HepG2 (cell line): ENCODE results near the gene SOX9. TPM values are rescaled to one million over a fixed set of nuclear protein-coding genes. Genes with fewer than 3 reads are reported as not detected.

ENCODE experiments used
- BCL6 ChIP-seq: IDR thresholded peaks from 2 replicates; pipeline ENCODE4 v1.6.1; 2016; ENCODE audit warnings: missing genetic modification reagents, missing compliant biosample characterization
- BHLHE40 ChIP-seq: IDR thresholded peaks from 2 replicates; pipeline ENCODE4 v1.6.1; 2011; ENCODE audit warnings: low read length, improper control_type of control experiment
- FOSL1 ChIP-seq: sonication (generic); formaldehyde crosslinking; IDR thresholded peaks from 2 replicates; pipeline ENCODE4 v1.9.0; 2021; ENCODE audit warnings: missing genetic modification reagents, borderline replicate concordance
- ISX ChIP-seq: sonication (generic); formaldehyde crosslinking; conservative IDR thresholded peaks from 2 replicates; pipeline ENCODE4 v1.5.0; 2020; ENCODE audit warnings: missing genetic modification reagents
- MAFG ChIP-seq: sonication (generic); formaldehyde crosslinking; IDR thresholded peaks from 2 replicates; pipeline ENCODE4 v1.5.1; 2020; ENCODE audit warnings: mild to moderate bottlenecking, missing genetic modification reagents
- MIER3 ChIP-seq: IDR thresholded peaks from 2 replicates; pipeline ENCODE4 v1.6.1; 2016; ENCODE audit warnings: missing compliant biosample characterization, borderline replicate concordance
- NCOA1 ChIP-seq: sonication (generic); formaldehyde crosslinking; IDR thresholded peaks from 2 replicates; pipeline ENCODE4 v1.9.0; 2021; ENCODE audit warnings: missing genetic modification reagents
- SALL1 ChIP-seq: sonication (generic); formaldehyde crosslinking; IDR thresholded peaks from 2 replicates; pipeline ENCODE4 v1.8.0; 2022; ENCODE audit warnings: mild to moderate bottlenecking, missing genetic modification reagents
- ZBTB38 ChIP-seq: sonication (generic); formaldehyde crosslinking; IDR thresholded peaks from 2 replicates; pipeline ENCODE4 v1.5.1; 2020; ENCODE audit warnings: mild to moderate bottlenecking, missing genetic modification reagents
- ZFP41 ChIP-seq: sonication (generic); formaldehyde crosslinking; IDR thresholded peaks from 2 replicates; pipeline ENCODE4 v1.4.0; 2020; ENCODE audit warnings: mild to moderate bottlenecking, missing genetic modification reagents, borderline replicate concordance
- ZNF687 ChIP-seq: sonication (generic); formaldehyde crosslinking; IDR thresholded peaks from 2 replicates; pipeline ENCODE4 v1.5.1; 2020; ENCODE audit warnings: mild to moderate bottlenecking, missing genetic modification reagents, moderate library complexity
- ZSCAN30 ChIP-seq: sonication (generic); formaldehyde crosslinking; IDR thresholded peaks from 2 replicates; pipeline ENCODE4 v1.5.0; 2020; ENCODE audit warnings: mild to moderate bottlenecking, missing genetic modification reagents
- ZSCAN9 ChIP-seq: IDR thresholded peaks from 2 replicates; pipeline ENCODE4 v1.6.1; 2016; ENCODE audit warnings: borderline replicate concordance
- polyA plus RNA-seq, 8 experiments: library from polyadenylated mRNA; depleted of rRNA in 3 of 8; stranded (reverse) in 7 of 8; unstranded in 1 of 8; fragments of >200 nt; fragmentation: Illumina TruSeq in 4 of 8; extraction: Trizol in 4 of 8; gene quantifications; 2 replicates each; pipeline versions ENCODE4 v1.2.1 to v1.2.3, GENCODE V29; 2011 to 2016; ENCODE audit warnings: low read depth in 4 of 8, missing spikeins in 1 of 8, mixed read lengths in 1 of 8; ENCODE audit not compliant: insufficient read depth in 1 of 8
- total RNA-seq, 5 experiments: library from RNA; depleted of rRNA; stranded (reverse); fragments of >200 nt; fragmentation: Illumina TruSeq; extraction: Trizol; gene quantifications; 2 replicates each; pipeline ENCODE4 v1.2.3, GENCODE V29; 2016; ENCODE audit warnings: low read depth in 1 of 5
- TF ChIP-seq, protein P1 (sequence below): sonication (generic); formaldehyde crosslinking; IDR thresholded peaks from 2 replicates; pipeline ENCODE4 v1.5.1; 2020; ENCODE audit warnings: mild to moderate bottlenecking, missing genetic modification reagents, moderate library complexity
- TF ChIP-seq, protein P2 (sequence below): sonication (generic); formaldehyde crosslinking; IDR thresholded peaks from 2 replicates; pipeline ENCODE4 v1.4.0; 2020; ENCODE audit warnings: missing genetic modification reagents
- TF ChIP-seq, protein P3 (sequence below): sonication (generic); formaldehyde crosslinking; IDR thresholded peaks from 2 replicates; pipeline ENCODE4 v1.8.1; 2022; ENCODE audit warnings: low read depth, mild to moderate bottlenecking, missing genetic modification reagents

The SOX9 gene
- total and polyA plus RNA-seq, 2 of the 13 experiments (the other 11 are each of a cell fraction or from before 2014, with no cell fraction given) = 16.1 to 27.6 TPM

- no peak for TF ChIP-seq NCOA1 (CRISPR knock-in tag)
- TF ChIP-seq SALL1 (CRISPR knock-in tag) = peak; percentile 83
- TF ChIP-seq, protein P1, sequence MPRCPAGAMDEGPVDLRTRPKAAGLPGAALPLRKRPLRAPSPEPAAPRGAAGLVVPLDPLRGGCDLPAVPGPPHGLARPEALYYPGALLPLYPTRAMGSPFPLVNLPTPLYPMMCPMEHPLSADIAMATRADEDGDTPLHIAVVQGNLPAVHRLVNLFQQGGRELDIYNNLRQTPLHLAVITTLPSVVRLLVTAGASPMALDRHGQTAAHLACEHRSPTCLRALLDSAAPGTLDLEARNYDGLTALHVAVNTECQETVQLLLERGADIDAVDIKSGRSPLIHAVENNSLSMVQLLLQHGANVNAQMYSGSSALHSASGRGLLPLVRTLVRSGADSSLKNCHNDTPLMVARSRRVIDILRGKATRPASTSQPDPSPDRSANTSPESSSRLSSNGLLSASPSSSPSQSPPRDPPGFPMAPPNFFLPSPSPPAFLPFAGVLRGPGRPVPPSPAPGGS (CRISPR knock-in tag) = 0 out of 2 replicates have a peak, but pooled peaks have one; percentile 39
- peak; percentile 97 for TF ChIP-seq FOSL1 (CRISPR knock-in tag)
- no peak for TF ChIP-seq MAFG (CRISPR knock-in tag)
- no peak for TF ChIP-seq ISX
- TF ChIP-seq, protein P2, sequence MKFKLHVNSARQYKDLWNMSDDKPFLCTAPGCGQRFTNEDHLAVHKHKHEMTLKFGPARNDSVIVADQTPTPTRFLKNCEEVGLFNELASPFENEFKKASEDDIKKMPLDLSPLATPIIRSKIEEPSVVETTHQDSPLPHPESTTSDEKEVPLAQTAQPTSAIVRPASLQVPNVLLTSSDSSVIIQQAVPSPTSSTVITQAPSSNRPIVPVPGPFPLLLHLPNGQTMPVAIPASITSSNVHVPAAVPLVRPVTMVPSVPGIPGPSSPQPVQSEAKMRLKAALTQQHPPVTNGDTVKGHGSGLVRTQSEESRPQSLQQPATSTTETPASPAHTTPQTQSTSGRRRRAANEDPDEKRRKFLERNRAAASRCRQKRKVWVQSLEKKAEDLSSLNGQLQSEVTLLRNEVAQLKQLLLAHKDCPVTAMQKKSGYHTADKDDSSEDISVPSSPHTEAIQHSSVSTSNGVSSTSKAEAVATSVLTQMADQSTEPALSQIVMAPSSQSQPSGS = peak; percentile 61; the same call in 1 of the 2 replicates
- peak; percentile 51; the same call in 1 of the 2 replicates for TF ChIP-seq ZNF687 (CRISPR knock-in tag)
- TF ChIP-seq BHLHE40 = no peak
- no peak for TF ChIP-seq ZFP41 (CRISPR knock-in tag)
- TF ChIP-seq ZBTB38 (CRISPR knock-in tag) = 0 out of 2 replicates have a peak, but pooled peaks have one; percentile 53
- TF ChIP-seq ZSCAN30 (CRISPR knock-in tag) = no peak
- TF ChIP-seq MIER3 (CRISPR knock-in tag) = peak; percentile 14; the same call in 1 of the 2 replicates
- TF ChIP-seq, protein P3, sequence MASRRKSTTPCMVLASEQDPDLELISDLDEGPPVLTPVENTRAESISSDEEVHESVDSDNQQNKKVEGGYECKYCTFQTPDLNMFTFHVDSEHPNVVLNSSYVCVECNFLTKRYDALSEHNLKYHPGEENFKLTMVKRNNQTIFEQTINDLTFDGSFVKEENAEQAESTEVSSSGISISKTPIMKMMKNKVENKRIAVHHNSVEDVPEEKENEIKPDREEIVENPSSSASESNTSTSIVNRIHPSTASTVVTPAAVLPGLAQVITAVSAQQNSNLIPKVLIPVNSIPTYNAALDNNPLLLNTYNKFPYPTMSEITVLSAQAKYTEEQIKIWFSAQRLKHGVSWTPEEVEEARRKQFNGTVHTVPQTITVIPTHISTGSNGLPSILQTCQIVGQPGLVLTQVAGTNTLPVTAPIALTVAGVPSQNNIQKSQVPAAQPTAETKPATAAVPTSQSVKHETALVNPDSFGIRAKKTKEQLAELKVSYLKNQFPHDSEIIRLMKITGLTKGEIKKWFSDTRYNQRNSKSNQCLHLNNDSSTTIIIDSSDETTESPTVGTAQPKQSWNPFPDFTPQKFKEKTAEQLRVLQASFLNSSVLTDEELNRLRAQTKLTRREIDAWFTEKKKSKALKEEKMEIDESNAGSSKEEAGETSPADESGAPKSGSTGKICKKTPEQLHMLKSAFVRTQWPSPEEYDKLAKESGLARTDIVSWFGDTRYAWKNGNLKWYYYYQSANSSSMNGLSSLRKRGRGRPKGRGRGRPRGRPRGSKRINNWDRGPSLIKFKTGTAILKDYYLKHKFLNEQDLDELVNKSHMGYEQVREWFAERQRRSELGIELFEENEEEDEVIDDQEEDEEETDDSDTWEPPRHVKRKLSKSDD (CRISPR knock-in tag) = no peak
- peak; percentile 17; the same call in 1 of the 2 replicates for TF ChIP-seq ZSCAN9 (CRISPR knock-in tag)
- TF ChIP-seq BCL6 = peak; percentile 73
Observed at GRCh38 chr17:72151565-72152386, 31.0 kb downstream of the SOX9 start (continued).
